Endothelial cell of umbilical vein (primary cell): ENCODE data around the gene SLC38A2. TPM values are rescaled to one million over a fixed set of nuclear protein-coding genes. Genes with fewer than 3 reads are reported as not detected.

Experiments used
- BruUV-seq: library from RNA; stranded (reverse); fragments of 400-500 nt; replicated peaks from 2 replicates; lab custom pipeline; 2021; lab: Mats Ljungman, UMichigan
- CTCF ChIA-PET: fragments of 300-600, 350-600 bp; sonication (Branson Sonifier 250); formaldehyde crosslinking; loops from one replicate; lab custom pipeline; 2021; ENCODE audit warnings: antibody characterized with exemption, inconsistent platforms; lab: Charles Lee
- POLR2A ChIA-PET: fragments of 300-600, 350-600 bp; sonication (Branson Sonifier 250); formaldehyde crosslinking; loops from one replicate; lab custom pipeline; 2021; ENCODE audit warnings: antibody characterized with exemption, inconsistent platforms; lab: Charles Lee
- DNase-seq: peaks from one replicate; pipeline ENCODE4 v3.0.0-alpha.2; 2011; ENCODE audit warnings: low read depth, low spot score
- FAIRE-seq: peaks from 2 replicates; lab custom pipeline; 2011; peaks lifted over from hg19 to GRCh38; lab: Jason Lieb, UNC
- H2AFZ ChIP-seq: 2 replicates; pipeline ENCODE4 v1.6.0; 2012; ENCODE audit warnings: low read depth, low read length, control low read depth, inconsistent platforms
- H3K27ac ChIP-seq: 2 replicates; pipeline ENCODE4 v1.5.1; 2011; ENCODE audit warnings: low read depth, mild to moderate bottlenecking, control low read depth, low read length, moderate library complexity; ENCODE audit not compliant: insufficient read depth
- H3K27me3 ChIP-seq, 2 experiments: 2 replicates each; pipeline versions ENCODE4 v1.6.0 to v1.6.1; 2011; ENCODE audit warnings: low read length in 2 of 2, mixed read lengths in 1 of 2; ENCODE audit not compliant: control insufficient read depth in 2 of 2, insufficient read depth in 2 of 2
- H3K36me3 ChIP-seq, 2 experiments: 2 replicates in 1 of 2; 3 replicates in 1 of 2; pipeline ENCODE4 v1.5.1; 2011; ENCODE audit warnings: low read length in 2 of 2, mild to moderate bottlenecking in 1 of 2, moderate library complexity in 1 of 2; ENCODE audit not compliant: control insufficient read depth in 2 of 2, insufficient read depth in 2 of 2; ENCODE audit errors: extremely low read depth in 1 of 2
- H3K4me1 ChIP-seq: 3 replicates; pipeline ENCODE4 v1.5.1; 2011; ENCODE audit warnings: mild to moderate bottlenecking, low read length; ENCODE audit not compliant: control insufficient read depth, insufficient read depth; ENCODE audit errors: extremely low read depth
- H3K4me2 ChIP-seq: 2 replicates; pipeline ENCODE4 v1.6.1; 2011; ENCODE audit warnings: low read length, control low read depth, mixed read lengths; ENCODE audit not compliant: insufficient read depth
- H3K4me3 ChIP-seq, 3 experiments: fragments of 200-600 bp in 1 of 3; sonication (generic), shearing (Covaris generic) in 1 of 3; replicated peaks in 1 of 3; 2 replicates each; pipeline ENCODE4 v1.5.1; 2011 to 2016; ENCODE audit warnings: control low read depth in 3 of 3, low read length in 3 of 3, mild to moderate bottlenecking in 2 of 3, inconsistent platforms in 1 of 3, low read depth in 1 of 3, moderate library complexity in 1 of 3; ENCODE audit not compliant: insufficient read depth in 1 of 3
- H3K79me2 ChIP-seq: 2 replicates; pipeline ENCODE4 v1.6.0; 2012; ENCODE audit warnings: low read length, inconsistent platforms; ENCODE audit not compliant: control insufficient read depth, insufficient read depth
- H3K9ac ChIP-seq: replicated peaks from 2 replicates; pipeline ENCODE3; 2011; ENCODE audit warnings: low read length, control low read depth; ENCODE audit not compliant: insufficient read depth; ENCODE audit errors: extremely low read depth
- H3K9me1 ChIP-seq: replicated peaks from 3 replicates; pipeline ENCODE4 v1.6.0; 2011; ENCODE audit warnings: mild to moderate bottlenecking, low read length; ENCODE audit not compliant: control insufficient read depth, insufficient read depth; ENCODE audit errors: extremely low read depth
- H3K9me3 ChIP-seq: replicated peaks from 2 replicates; pipeline ENCODE4 v1.5.1; 2012; ENCODE audit warnings: low read length, inconsistent platforms; ENCODE audit not compliant: control insufficient read depth, insufficient read depth
- H4K20me1 ChIP-seq: replicated peaks from 2 replicates; pipeline ENCODE3; 2011; ENCODE audit warnings: mild to moderate bottlenecking, low read length; ENCODE audit not compliant: control insufficient read depth, insufficient read depth; ENCODE audit errors: extremely low read depth
- EZH2 ChIP-seq: IDR thresholded peaks from 2 replicates; pipeline ENCODE4 v1.6.1; 2012; ENCODE audit warnings: borderline replicate concordance, low read depth, mild to moderate bottlenecking, moderate library complexity, low read length, inconsistent platforms; ENCODE audit not compliant: severe bottlenecking
- FOS ChIP-seq: IDR thresholded peaks from 2 replicates; pipeline ENCODE4 v1.6.1; 2011; ENCODE audit warnings: mild to moderate bottlenecking, low read length, moderate library complexity, borderline replicate concordance; ENCODE audit not compliant: insufficient read depth
- GATA2 ChIP-seq: IDR thresholded peaks from 2 replicates; pipeline ENCODE4 v1.7.0; 2011; ENCODE audit warnings: low read depth, mild to moderate bottlenecking, moderate library complexity, mixed read lengths, low read length; ENCODE audit not compliant: insufficient read length, insufficient read depth
- JUN ChIP-seq: IDR thresholded peaks from 2 replicates; pipeline ENCODE4 v1.6.1; 2011; ENCODE audit warnings: borderline replicate concordance, low read depth; ENCODE audit not compliant: insufficient read length, insufficient read depth
- MAX ChIP-seq: IDR thresholded peaks from 2 replicates; pipeline ENCODE4 v1.6.1; 2011; ENCODE audit not compliant: insufficient read depth, insufficient read length
- MYC ChIP-seq: IDR thresholded peaks from one replicate; pipeline ENCODE4 v1.6.1; 2011; ENCODE audit warnings: mild to moderate bottlenecking, low read depth, low read length
- POLR2A ChIP-seq: IDR thresholded peaks from 2 replicates; pipeline ENCODE4 v1.6.1; 2012; ENCODE audit warnings: low read depth, mild to moderate bottlenecking, control low read depth, low read length
- dilution Hi-C: fragments of 300-500 bp; cut with MboI; formaldehyde crosslinking; loops from one replicate; pipeline ENCODE4 v1.15.0; 2019; ENCODE audit warnings: low sequenced_read_pairs; ENCODE audit not compliant: extremely low pct_ligation_motif_present
- intact Hi-C: fragments of 100-400 bp; cut with micrococcal nuclease; formaldehyde crosslinking; loops from one replicate; pipeline ENCODE4 v1.10.0; 2022
- polyA plus RNA-seq, 4 experiments: library from polyadenylated mRNA; depleted of rRNA in 3 of 4; stranded (reverse) in 3 of 4; unstranded in 1 of 4; fragments of >200 nt; gene quantifications; 2 replicates each; pipeline versions ENCODE4 v1.2.1 to v1.2.3, GENCODE V29; 2011 to 2012; ENCODE audit warnings: missing spikeins in 1 of 4
- total RNA-seq: library from RNA; stranded (reverse); gene quantifications from 2 replicates; pipeline ENCODE4 v1.2.3, GENCODE V29; 2021
- TF ChIP-seq, protein P1 (sequence below), 2 donors: IDR thresholded peaks; 1 replicate in 1 of 2; 2 replicates in 1 of 2; pipeline ENCODE4 v1.5.1; 2011; ENCODE audit warnings: low read length in 2 of 2, mild to moderate bottlenecking in 2 of 2, moderate library complexity in 2 of 2, control low read depth in 1 of 2, inconsistent platforms in 1 of 2, low read depth in 1 of 2; ENCODE audit not compliant: insufficient read depth in 1 of 2; ENCODE audit errors: extremely low read depth in 1 of 2

SLC38A2 gene
- total and polyA plus RNA-seq, 2 donors (not counting 3 experiments of a cell fraction or from before 2014, with no cell fraction given) = 267 to 427 TPM

- FAIRE-seq = no peak
- DNase-seq = peak; percentile 81
- Histone ChIP-seq H3K79me2 (peaks cover under 1% of the 10 kb centered on the region), H3K27me3 (no peaks in the 10 kb centered on the region), H3K9me3 (no peaks in the 10 kb centered on the region), H3K9ac (no peak overlapping the region), H3K27ac (no peak overlapping the region), H2AFZ (no peak overlapping the region), H4K20me1 (peaks cover 24% of the 10 kb centered on the region), H3K4me2 (no peak overlapping the region), H3K9me1 (no peaks in the 10 kb centered on the region), H3K36me3 (peaks cover 15 to 41% of the 10 kb centered on the region in 2 experiments), H3K4me1 (peaks cover 2% of the 10 kb centered on the region), H3K4me3 (no peak overlapping the region)
- ChIA-PET POLR2A (interaction anchor here (0.5 to 2.3 kb wide), 5 partner anchors 8 to 1026 kb away, joined by 4 to 6 read pairs (median 5); no protein-coding TSS in a partner anchor), CTCF (interaction anchor here (1.5 to 2.6 kb wide), 5 partner anchors 233 to 664 kb away, joined by 6 to 25 read pairs (median 10); no protein-coding TSS in a partner anchor)
- dilution Hi-C loops = no loop called here
- intact Hi-C loops = loop anchor here (5.0 kb wide), 1 partner anchor 205 kb away; no protein-coding TSS in a partner anchor
- TF ChIP-seq POLR2A (peak; percentile 91), MYC (no peak), GATA2 (peak; percentile 6), EZH2 (no peak), FOS (no peak), JUN (no peak), MAX (no peak)
- TF ChIP-seq, protein P1, sequence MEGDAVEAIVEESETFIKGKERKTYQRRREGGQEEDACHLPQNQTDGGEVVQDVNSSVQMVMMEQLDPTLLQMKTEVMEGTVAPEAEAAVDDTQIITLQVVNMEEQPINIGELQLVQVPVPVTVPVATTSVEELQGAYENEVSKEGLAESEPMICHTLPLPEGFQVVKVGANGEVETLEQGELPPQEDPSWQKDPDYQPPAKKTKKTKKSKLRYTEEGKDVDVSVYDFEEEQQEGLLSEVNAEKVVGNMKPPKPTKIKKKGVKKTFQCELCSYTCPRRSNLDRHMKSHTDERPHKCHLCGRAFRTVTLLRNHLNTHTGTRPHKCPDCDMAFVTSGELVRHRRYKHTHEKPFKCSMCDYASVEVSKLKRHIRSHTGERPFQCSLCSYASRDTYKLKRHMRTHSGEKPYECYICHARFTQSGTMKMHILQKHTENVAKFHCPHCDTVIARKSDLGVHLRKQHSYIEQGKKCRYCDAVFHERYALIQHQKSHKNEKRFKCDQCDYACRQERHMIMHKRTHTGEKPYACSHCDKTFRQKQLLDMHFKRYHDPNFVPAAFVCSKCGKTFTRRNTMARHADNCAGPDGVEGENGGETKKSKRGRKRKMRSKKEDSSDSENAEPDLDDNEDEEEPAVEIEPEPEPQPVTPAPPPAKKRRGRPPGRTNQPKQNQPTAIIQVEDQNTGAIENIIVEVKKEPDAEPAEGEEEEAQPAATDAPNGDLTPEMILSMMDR (IDR thresholded peaks at IDR 0.05; ENCODE audit: extremely low read depth in 1 of 2, insufficient read depth in 1 of 2, low read depth in 1 of 2, low read length in 2 of 2) = no peak
- no TSS peak for BruUV-seq
These were observed 14.9 kb downstream of the SLC38A2 start for GRCh38 chr12:46357438-46358324.
